Right lobe of liver (tissue), 4 donors: Measurements from ENCODE around the gene LLPH.

Experiments used
- CTCF ChIP-seq, 4 donors: fragments of 200-600 bp in 3 of 4; fragments of 450-650 bp in 1 of 4; IDR thresholded peaks; one replicate each; pipeline versions ENCODE4 v1.5.1 to v1.8.0; 2016 to 2022; ENCODE audit warnings: antibody characterized with exemption in 4 of 4, mild to moderate bottlenecking in 2 of 4
- POLR2A ChIP-seq: fragments of 450-650 bp; IDR thresholded peaks from one replicate; pipeline ENCODE4 v1.6.1; 2017; ENCODE audit warnings: antibody characterized with exemption, mild to moderate bottlenecking
- donor health status: DM: no; HTN: no; CAD: no.
- donor health status: DM: no; HTN: no; CAD: no.
- donor health status: DM: no; HTN: yes; CAD: no.

- TF ChIP-seq CTCF (IDR thresholded peaks at IDR 0.05) (no peak), POLR2A (no peak)
Observed at GRCh38 chr12:66164349-66164821, 33.8 kb upstream of the LLPH start.
